ENCODE results near the gene CLIP2.

DNA sequence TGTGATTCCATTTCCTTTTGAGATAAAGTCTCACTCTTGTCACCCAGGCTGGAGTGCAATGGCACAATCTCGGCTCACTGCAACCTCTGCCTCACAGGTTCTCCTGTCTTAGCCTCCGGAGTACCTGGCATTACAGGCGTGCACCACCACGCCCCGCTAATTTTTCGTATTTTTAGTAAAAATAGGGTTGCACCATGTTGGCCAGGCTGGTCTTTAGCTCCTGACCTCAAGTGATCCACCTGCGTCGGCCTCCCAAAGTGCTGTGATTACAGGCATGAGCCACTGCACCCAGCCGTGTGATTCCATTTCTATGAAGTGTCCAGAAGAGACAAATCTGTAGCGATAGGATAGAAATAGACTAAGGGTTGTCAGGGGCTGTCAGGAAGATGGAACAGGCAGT lies 60.4 kb downstream of the CLIP2 start:
- TF ChIP-seq POLR2A (IDR thresholded peaks at IDR 0.05; ENCODE audit: low read depth, low read length) = no peak
- TF ChIP-seq TAF1 (IDR thresholded peaks at IDR 0.05; ENCODE audit: borderline replicate concordance, low read depth, low read length) = no peak

Measured in GM12892 (cell line).